K562 treated with DMSO at 1 percent for 24 hours (cell line): ENCODE measurements around the gene HES6. TPM values are rescaled to one million over a fixed set of nuclear protein-coding genes. Genes with fewer than 3 reads are reported as not detected.

Experiments used
- total RNA-seq: library from RNA; unstranded; fragments of 300-600 nt; gene quantifications from 2 replicates; pipeline ENCODE4 v1.2.3, GENCODE V29; 2022; ENCODE audit warnings: low read depth; ENCODE audit not compliant: insufficient read depth

HES6 gene
- total RNA-seq, result 267 and 302 TPM in 2 replicates

DNA sequence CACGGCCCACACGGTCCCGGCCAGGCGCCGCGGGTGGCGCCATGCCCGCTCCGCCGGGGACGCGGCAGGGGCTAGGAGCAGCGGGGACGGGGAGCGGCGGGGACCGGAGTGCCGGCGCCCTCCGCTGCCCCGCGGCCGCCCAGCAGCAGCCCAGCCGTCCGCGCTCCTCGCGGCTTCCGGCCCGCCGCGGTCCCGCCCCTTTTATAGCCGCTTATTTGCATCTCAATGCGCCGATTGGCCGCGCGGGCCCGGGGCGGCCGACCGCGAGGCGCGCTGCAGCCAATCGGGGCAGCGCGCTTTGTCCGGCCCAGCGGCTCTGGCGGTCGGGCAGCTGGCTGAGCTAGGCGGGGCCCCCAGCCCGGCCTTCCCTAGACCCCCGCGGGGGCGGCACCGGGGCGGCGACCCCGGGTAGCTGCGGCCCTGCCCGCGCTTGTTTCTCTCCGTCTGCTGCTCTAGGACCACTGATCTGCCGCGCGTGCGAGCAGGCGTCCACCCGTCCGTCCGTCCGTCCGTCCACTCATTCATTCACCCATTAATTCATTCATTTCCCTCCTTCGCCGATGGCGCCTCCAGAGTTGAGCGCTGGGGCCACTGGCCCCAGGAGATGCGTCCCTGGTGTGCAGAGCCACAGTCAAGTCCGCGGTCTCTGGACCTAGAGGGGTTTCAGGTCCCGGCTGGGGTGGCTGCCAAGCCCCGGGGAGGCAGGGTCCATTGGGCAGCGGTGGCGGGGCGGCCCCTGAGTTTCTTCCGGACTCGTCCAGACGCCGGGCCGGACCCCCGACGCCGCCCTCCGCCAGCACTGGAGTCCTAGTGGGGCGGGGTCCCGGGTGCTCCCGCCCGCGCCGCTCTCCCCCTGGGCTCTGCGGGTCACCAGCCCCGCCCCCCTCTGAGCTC, at the start of gene HES6:
HES6 (minus strand) TSS at position 176 of the 894 bp plus-strand sequence; CDS start at position 43, 133 bp downstream.

GRCh38 chr2:238287737-238288649, 48.2 kb upstream of the HES6 start, which contains the start of gene PER2:
Gene PER2 (minus strand): TSS chr2:238288610. CDS start chr2:238277936, 10,674 bp downstream.

GRCh38 chr2:238203094-238203972, 36.5 kb downstream of the HES6 start, which contains the start of gene ILKAP:
Gene ILKAP (minus strand): TSS chr2:238203695. CDS start chr2:238203553, 142 bp downstream.

Other genes starting within 250 kb of the HES6 start
- 13.5 and 24.0 TPM in 2 replicates for gene SCLY, start 179.0 kb downstream of the HES6 start, total RNA-seq
- gene ESPNL, start 139.7 kb downstream of the HES6 start, total RNA-seq, result 0.36 and 0.39 TPM in 2 replicates
- gene KLHL30, start 101.4 kb downstream of the HES6 start, total RNA-seq, result not detected in 2 replicates
- gene ERFE, start 81.1 kb downstream of the HES6 start, total RNA-seq, result 30.0 and 40.2 TPM in 2 replicates
- 29.3 and 31.5 TPM in 2 replicates for gene ILKAP, start 36.3 kb downstream of the HES6 start, total RNA-seq
- gene PER2, start 48.6 kb upstream of the HES6 start, total RNA-seq, result 0.82 and 1.2 TPM in 2 replicates
- gene TRAF3IP1, start 80.5 kb upstream of the HES6 start, total RNA-seq, result 3.0 TPM in 2 replicates
- gene ASB1, start 186.9 kb upstream of the HES6 start, total RNA-seq, result 19.7 and 19.9 TPM in 2 replicates